Neural progenitor cell (in vitro differentiated cells): ENCODE results near the gene TTLL12. TPM values are rescaled to one million over a fixed set of nuclear protein-coding genes. Genes with fewer than 3 reads are reported as not detected.

Experiments used
- DNase-seq: peaks from one replicate; pipeline ENCODE4 v3.0.0-alpha.2; 2016; ENCODE audit warnings: low spot score
- H2AFZ ChIP-seq: fragments of 200-600 bp; sonication (generic); replicated peaks from 2 replicates; pipeline ENCODE4 v1.6.1; 2016; ENCODE audit warnings: antibody characterized with exemption
- H3F3A ChIP-seq: fragments of 200-600 bp; sonication (generic); 2 replicates; pipeline ENCODE4 v1.6.1; 2016; ENCODE audit warnings: antibody characterized with exemption, low read depth
- H3K27ac ChIP-seq: fragments of 200-600 bp; sonication (generic); 2 replicates; pipeline ENCODE4 v1.5.1; 2016; ENCODE audit warnings: mild to moderate bottlenecking
- H3K27me3 ChIP-seq: fragments of 200-600 bp; sonication (generic); 2 replicates; pipeline ENCODE4 v1.6.1; 2016; ENCODE audit warnings: mild to moderate bottlenecking, moderate library complexity
- H3K36me3 ChIP-seq: fragments of 200-600 bp; sonication (generic); 2 replicates; pipeline ENCODE4 v1.5.1; 2016
- H3K4me1 ChIP-seq: fragments of 200-600 bp; sonication (generic); 2 replicates; pipeline ENCODE4 v1.6.1; 2016; ENCODE audit warnings: mixed run types
- H3K4me2 ChIP-seq: fragments of 200-600 bp; sonication (generic); 2 replicates; pipeline ENCODE4 v1.6.1; 2016
- H3K4me3 ChIP-seq: fragments of 200-600 bp; sonication (generic); 2 replicates; pipeline ENCODE4 v1.5.1; 2016
- H3K79me2 ChIP-seq: fragments of 200-600 bp; sonication (generic); 2 replicates; pipeline ENCODE4 v1.6.1; 2016; ENCODE audit warnings: low read depth
- H3K9ac ChIP-seq: fragments of 200-600 bp; sonication (generic); 2 replicates; pipeline ENCODE4 v1.6.1; 2016
- H3K9me3 ChIP-seq: fragments of 200-600 bp; sonication (generic); 2 replicates; pipeline ENCODE4 v1.5.1; 2016; ENCODE audit warnings: low read depth
- H4K20me1 ChIP-seq: fragments of 200-600 bp; sonication (generic); 2 replicates; pipeline ENCODE4 v1.6.1; 2016; ENCODE audit warnings: low read depth
- H3K27ac Mint-ChIP-seq: 3 replicates; pipeline ENCODE4 v1.8.0; 2021; ENCODE audit warnings: mixed read lengths
- H3K27me3 Mint-ChIP-seq: 2 replicates; pipeline ENCODE4 v1.8.0; 2022; ENCODE audit warnings: low read depth, mild to moderate bottlenecking, inconsistent platforms, moderate library complexity, mixed read lengths; ENCODE audit not compliant: insufficient read depth
- H3K36me3 Mint-ChIP-seq: 3 replicates; pipeline ENCODE4 v1.8.0; 2021; ENCODE audit warnings: mixed read lengths
- H3K4me1 Mint-ChIP-seq: 3 replicates; pipeline ENCODE4 v1.8.0; 2021; ENCODE audit warnings: mixed read lengths
- H3K4me3 Mint-ChIP-seq: 3 replicates; pipeline ENCODE4 v1.8.0; 2021; ENCODE audit warnings: mild to moderate bottlenecking, moderate library complexity, mixed read lengths
- H3K9me3 Mint-ChIP-seq: 3 replicates; pipeline ENCODE4 v1.8.0; 2020; ENCODE audit warnings: mixed read lengths
- EZH2 ChIP-seq: fragments of 200-600 bp; sonication (generic); IDR thresholded peaks from 2 replicates; pipeline ENCODE4 v1.6.1; 2017; ENCODE audit warnings: antibody characterized with exemption, mild to moderate bottlenecking, moderate library complexity
- EZH2phosphoT487 ChIP-seq: fragments of 200-600 bp; sonication (generic); IDR thresholded peaks from 2 replicates; pipeline ENCODE4 v1.6.1; 2017; ENCODE audit warnings: antibody characterized with exemption
- total RNA-seq: library from RNA; depleted of rRNA; stranded (reverse); fragments of >200 nt; gene quantifications from 2 replicates; pipeline ENCODE4 v1.2.3, GENCODE V29; 2015; ENCODE audit warnings: low replicate concordance
- TF ChIP-seq, protein P1 (sequence below): fragments of 200-600 bp; sonication (generic); IDR thresholded peaks from 2 replicates; pipeline ENCODE4 v1.5.1; 2017; ENCODE audit warnings: antibody characterized with exemption, mild to moderate bottlenecking

The TTLL12 gene
- total RNA-seq, 1 donor from 2014 or later, result 27.8 TPM

DNA sequence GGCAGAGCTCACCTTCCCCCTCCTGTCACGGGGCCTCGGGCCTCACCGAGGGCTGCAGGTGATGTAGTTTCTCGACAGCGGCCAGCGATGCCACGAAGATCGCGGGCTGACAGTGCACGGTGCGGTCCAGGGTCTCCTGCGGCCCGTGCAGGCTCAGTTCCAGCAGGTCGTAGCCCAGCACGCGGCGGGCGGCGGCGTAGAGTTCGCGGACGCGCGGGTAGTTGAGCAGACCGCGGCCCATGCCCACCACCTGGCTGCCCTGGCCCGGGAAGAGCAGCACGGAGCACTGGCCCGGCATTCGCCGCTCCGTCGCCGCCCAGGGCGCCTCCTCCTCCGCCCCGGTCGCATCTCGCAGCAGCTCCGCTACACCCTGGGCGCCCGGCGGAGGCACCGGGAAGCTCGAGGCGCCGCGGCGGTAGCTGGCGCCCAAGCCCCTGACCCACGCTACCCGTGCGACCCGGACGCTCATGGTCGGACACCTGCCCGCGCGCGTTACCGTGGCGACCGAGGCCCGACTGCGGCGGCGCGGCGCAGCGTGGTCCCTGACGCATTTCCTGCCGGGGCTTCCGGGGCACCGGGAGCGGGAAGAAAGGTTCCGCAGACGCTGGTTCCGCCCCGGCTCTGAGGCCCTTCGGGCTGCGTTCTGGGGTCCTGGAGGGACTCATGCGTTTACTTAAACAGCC is 43.9 kb downstream of the TTLL12 start, which contains the start of gene MCAT:
MCAT (minus strand) TSS at position 519 of the 683 bp plus-strand sequence; CDS start at position 469, 50 bp downstream.
- H3K79me2 ChIP-seq, result peaks cover 23% of the 10 kb centered on the region

DNA sequence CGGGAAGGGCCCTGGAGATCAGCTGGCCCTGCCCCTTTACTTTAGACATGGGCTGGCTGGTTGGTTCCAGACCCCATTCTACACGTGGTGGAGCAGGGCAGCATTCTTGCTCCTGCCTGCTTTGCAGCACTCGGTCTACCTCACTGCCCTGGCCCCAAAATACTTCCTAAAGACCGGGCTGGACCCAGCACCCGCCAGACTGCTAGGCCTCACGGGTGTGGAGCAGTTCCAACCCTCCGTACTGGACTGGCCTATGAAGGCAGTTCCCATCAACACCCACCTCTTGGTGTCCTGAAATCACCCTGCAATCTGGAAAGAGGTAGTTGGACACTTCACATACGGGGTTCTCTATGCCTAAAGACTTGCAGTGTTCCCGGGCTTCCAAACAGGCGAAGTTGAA is 50.1 kb downstream of the TTLL12 start:
- no peak overlapping the region for H3K27ac ChIP-seq
- H3K9me3 Mint-ChIP-seq, result no peaks in the 10 kb centered on the region

More for the DNA sequence above, 43.9 kb downstream of the TTLL12 start, which contains the start of gene MCAT:
- H3K9me3 ChIP-seq, result no peaks in the 10 kb centered on the region
- H3K4me1 Mint-ChIP-seq, result peaks cover 17% of the 10 kb centered on the region
- H3K27me3 ChIP-seq, result peaks cover 8% of the 10 kb centered on the region
- H3K9me3 Mint-ChIP-seq, result no peaks in the 10 kb centered on the region
- H3K4me1 ChIP-seq, result peaks cover 9% of the 10 kb centered on the region
- H3K36me3 Mint-ChIP-seq, result peaks cover 11% of the 10 kb centered on the region
- H3K4me3 Mint-ChIP-seq, result peak within 1 kb of the TSS; percentile 92
- H2AFZ ChIP-seq, result peak within 1 kb of the TSS; percentile 98
- no peak within 1 kb of the TSS for H3K27ac ChIP-seq
- H3K4me2 ChIP-seq, result peak within 1 kb of the TSS; percentile 95
- H3F3A ChIP-seq, result peaks cover 7% of the 10 kb centered on the region
- H3K4me3 ChIP-seq, result peak within 1 kb of the TSS; percentile 77
- TF ChIP-seq EZH2phosphoT487 (no peak), EZH2 (peak; percentile 54)
- peaks cover 3% of the 10 kb centered on the region for H4K20me1 ChIP-seq
- DNase-seq, result peak; percentile 84
- H3K27ac Mint-ChIP-seq, result peak within 1 kb of the TSS; percentile 87
- peak within 1 kb of the TSS; percentile 62 for H3K9ac ChIP-seq
- peaks cover 11% of the 10 kb centered on the region for H3K27me3 Mint-ChIP-seq
- no peaks in the 10 kb centered on the region for H3K36me3 ChIP-seq

DNA sequence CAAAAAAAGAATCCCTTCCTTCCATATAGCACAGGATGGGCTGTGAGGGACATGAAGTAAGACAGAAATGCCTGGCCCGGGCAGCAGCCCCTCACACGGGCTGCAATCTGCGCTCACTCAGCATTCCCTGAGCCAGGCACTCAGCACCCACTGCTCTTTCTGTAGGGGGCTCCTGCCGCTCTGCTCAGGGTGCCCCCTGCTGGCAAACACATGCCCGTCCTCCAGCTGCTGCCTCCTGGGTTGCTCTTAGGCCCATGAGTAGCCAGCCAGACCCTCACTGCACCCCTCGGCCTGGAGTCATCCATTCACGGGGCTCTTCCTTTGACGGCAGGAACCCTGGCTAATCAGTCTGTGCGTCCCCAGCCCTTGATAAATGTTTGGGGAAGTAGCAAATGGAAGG is 50.7 kb downstream of the TTLL12 start:
- Histone ChIP-seq H3K4me3 (no peak overlapping the region), H3K4me2 (no peak overlapping the region), H4K20me1 (no peaks in the 10 kb centered on the region), H3K27ac (no peak overlapping the region), H3K9me3 (no peaks in the 10 kb centered on the region), H3K4me1 (no peaks in the 10 kb centered on the region), H3K79me2 (peaks cover 5% of the 10 kb centered on the region), H3K36me3 (no peaks in the 10 kb centered on the region), H2AFZ (no peak overlapping the region), H3K9ac (no peak overlapping the region), H3F3A (no peaks in the 10 kb centered on the region), H3K27me3 (no peaks in the 10 kb centered on the region)
- DNase-seq, result peak; percentile 60
- no peak overlapping the region for H3K4me3 Mint-ChIP-seq
- peaks cover 23% of the 10 kb centered on the region for H3K36me3 Mint-ChIP-seq
- H3K27me3 Mint-ChIP-seq, result no peaks in the 10 kb centered on the region
- TF ChIP-seq EZH2phosphoT487 (no peak), EZH2 (no peak)
- TF ChIP-seq, protein P1, sequence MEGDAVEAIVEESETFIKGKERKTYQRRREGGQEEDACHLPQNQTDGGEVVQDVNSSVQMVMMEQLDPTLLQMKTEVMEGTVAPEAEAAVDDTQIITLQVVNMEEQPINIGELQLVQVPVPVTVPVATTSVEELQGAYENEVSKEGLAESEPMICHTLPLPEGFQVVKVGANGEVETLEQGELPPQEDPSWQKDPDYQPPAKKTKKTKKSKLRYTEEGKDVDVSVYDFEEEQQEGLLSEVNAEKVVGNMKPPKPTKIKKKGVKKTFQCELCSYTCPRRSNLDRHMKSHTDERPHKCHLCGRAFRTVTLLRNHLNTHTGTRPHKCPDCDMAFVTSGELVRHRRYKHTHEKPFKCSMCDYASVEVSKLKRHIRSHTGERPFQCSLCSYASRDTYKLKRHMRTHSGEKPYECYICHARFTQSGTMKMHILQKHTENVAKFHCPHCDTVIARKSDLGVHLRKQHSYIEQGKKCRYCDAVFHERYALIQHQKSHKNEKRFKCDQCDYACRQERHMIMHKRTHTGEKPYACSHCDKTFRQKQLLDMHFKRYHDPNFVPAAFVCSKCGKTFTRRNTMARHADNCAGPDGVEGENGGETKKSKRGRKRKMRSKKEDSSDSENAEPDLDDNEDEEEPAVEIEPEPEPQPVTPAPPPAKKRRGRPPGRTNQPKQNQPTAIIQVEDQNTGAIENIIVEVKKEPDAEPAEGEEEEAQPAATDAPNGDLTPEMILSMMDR, result peak; percentile 64
- no peaks in the 10 kb centered on the region for H3K9me3 Mint-ChIP-seq
- no peak overlapping the region for H3K27ac Mint-ChIP-seq
- peaks cover 4% of the 10 kb centered on the region for H3K4me1 Mint-ChIP-seq

More for the DNA sequence above, 50.1 kb downstream of the TTLL12 start:
- peaks cover 3% of the 10 kb centered on the region for H4K20me1 ChIP-seq
- Mint-ChIP-seq H3K27me3 (peaks cover 3% of the 10 kb centered on the region), H3K27ac (no peak overlapping the region), H3K36me3 (peaks cover 23% of the 10 kb centered on the region), H3K4me1 (peaks cover 8% of the 10 kb centered on the region), H3K4me3 (no peak overlapping the region)
- no peak overlapping the region for H3K4me2 ChIP-seq
- H3K27me3 ChIP-seq, result no peaks in the 10 kb centered on the region
- peaks cover 11% of the 10 kb centered on the region for H3K79me2 ChIP-seq
- H3K4me3 ChIP-seq, result no peak overlapping the region
- H3K9ac ChIP-seq, result no peak overlapping the region
- no peak overlapping the region for H2AFZ ChIP-seq
- H3K4me1 ChIP-seq, result no peaks in the 10 kb centered on the region
- DNase-seq, result no peak
- no peaks in the 10 kb centered on the region for H3K36me3 ChIP-seq
- H3F3A ChIP-seq, result no peaks in the 10 kb centered on the region
- no peaks in the 10 kb centered on the region for H3K9me3 ChIP-seq
- TF ChIP-seq EZH2, result no peak
- no peak for TF ChIP-seq EZH2phosphoT487
- TF ChIP-seq, protein P1, result no peak

DNA sequence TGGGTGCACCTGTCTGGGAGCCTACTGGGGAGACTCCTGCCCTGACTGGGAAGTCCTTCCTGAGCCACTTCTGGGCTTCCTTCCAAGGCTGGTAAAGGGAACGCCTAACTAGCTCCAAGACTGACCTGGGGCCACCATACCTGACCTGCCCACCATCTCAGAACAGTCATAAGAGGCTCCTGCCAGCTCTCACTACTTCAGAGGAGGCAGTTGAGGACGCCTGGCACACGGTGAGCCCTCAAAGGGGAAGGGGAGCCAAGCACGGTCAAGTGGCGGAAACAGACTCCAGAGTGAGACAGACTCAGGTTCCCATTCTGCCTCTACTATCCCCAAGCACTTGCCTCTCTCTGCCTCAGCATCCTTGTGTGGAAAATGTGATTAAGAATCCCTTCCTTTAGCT is 51.4 kb downstream of the TTLL12 start:
- Histone ChIP-seq H3K9ac (no peak overlapping the region), H3K79me2 (no peaks in the 10 kb centered on the region), H3K27me3 (no peaks in the 10 kb centered on the region), H3K36me3 (no peaks in the 10 kb centered on the region), H3K9me3 (no peaks in the 10 kb centered on the region), H3K27ac (no peak overlapping the region), H3K4me1 (no peaks in the 10 kb centered on the region), H2AFZ (no peak overlapping the region), H3F3A (no peaks in the 10 kb centered on the region), H3K4me3 (no peak overlapping the region), H4K20me1 (no peaks in the 10 kb centered on the region), H3K4me2 (no peak overlapping the region)
- Mint-ChIP-seq H3K4me3 (no peak overlapping the region), H3K27ac (no peak overlapping the region), H3K4me1 (no peaks in the 10 kb centered on the region), H3K36me3 (peaks cover 23% of the 10 kb centered on the region), H3K9me3 (no peaks in the 10 kb centered on the region), H3K27me3 (no peaks in the 10 kb centered on the region)
- TF ChIP-seq, protein P1, result no peak
- no peak for TF ChIP-seq EZH2
- TF ChIP-seq EZH2phosphoT487, result no peak
- DNase-seq, result no peak
